HepG2 (cell line): ENCODE measurements around the gene PCSK6. TPM values are rescaled to one million over a fixed set of nuclear protein-coding genes. Genes with fewer than 3 reads are reported as not detected.

ENCODE experiments used
- AGO1 ChIP-seq: fragments of 200-400 bp; formaldehyde crosslinking; IDR thresholded peaks from 2 replicates; pipeline ENCODE4 v1.6.1; 2017; ENCODE audit warnings: mild to moderate bottlenecking, low read depth, low read length, moderate library complexity; ENCODE audit not compliant: poor library complexity, severe bottlenecking
- ARNTL ChIP-seq: sonication (generic); formaldehyde crosslinking; IDR thresholded peaks from 2 replicates; pipeline ENCODE4 v1.4.0; 2020; ENCODE audit warnings: mild to moderate bottlenecking, missing genetic modification reagents
- MIER3 ChIP-seq: IDR thresholded peaks from 2 replicates; pipeline ENCODE4 v1.6.1; 2016; ENCODE audit warnings: missing compliant biosample characterization, borderline replicate concordance
- NFKBIZ ChIP-seq: IDR thresholded peaks from 2 replicates; pipeline ENCODE4 v1.6.1; 2018; ENCODE audit warnings: missing genetic modification reagents, missing compliant biosample characterization
- NFRKB ChIP-seq: fragments of 450-650 bp; IDR thresholded peaks from 2 replicates; pipeline ENCODE4 v1.6.1; 2017
- NR1H2 ChIP-seq: sonication (generic); formaldehyde crosslinking; IDR thresholded peaks from 2 replicates; pipeline ENCODE4 v1.8.1; 2022; ENCODE audit warnings: low read depth, missing genetic modification reagents, borderline replicate concordance
- NR3C1 ChIP-seq: sonication (generic); formaldehyde crosslinking; IDR thresholded peaks from 2 replicates; pipeline ENCODE4 v1.4.0; 2020; ENCODE audit warnings: missing genetic modification reagents
- PITX1 ChIP-seq: sonication (generic); formaldehyde crosslinking; IDR thresholded peaks from 2 replicates; pipeline ENCODE4 v1.5.1; 2020; ENCODE audit warnings: mild to moderate bottlenecking, missing genetic modification reagents
- PLRG1 ChIP-seq: fragments of 450-650 bp; conservative IDR thresholded peaks from 2 replicates; pipeline ENCODE4 v1.6.1; 2016
- RXRB ChIP-seq: IDR thresholded peaks from 2 replicates; pipeline ENCODE4 v1.6.1; 2016; ENCODE audit warnings: borderline replicate concordance, missing genetic modification reagents, missing compliant biosample characterization
- SMC3 ChIP-seq: IDR thresholded peaks from 2 replicates; pipeline ENCODE4 v1.6.1; 2011; ENCODE audit warnings: low read length, improper control_type of control experiment
- SOX5 ChIP-seq: IDR thresholded peaks from 2 replicates; pipeline ENCODE4 v1.6.1; 2016; ENCODE audit warnings: borderline replicate concordance
- TARDBP ChIP-seq: sonication (generic); formaldehyde crosslinking; IDR thresholded peaks from 2 replicates; pipeline ENCODE4 v1.8.0; 2022; ENCODE audit warnings: mild to moderate bottlenecking, missing genetic modification reagents
- ZNF577 ChIP-seq: sonication (generic); formaldehyde crosslinking; IDR thresholded peaks from 2 replicates; pipeline ENCODE4 v1.4.0; 2020; ENCODE audit warnings: mild to moderate bottlenecking, low read depth, missing genetic modification reagents, borderline replicate concordance
- ZNF672 ChIP-seq: sonication (generic); formaldehyde crosslinking; IDR thresholded peaks from 2 replicates; pipeline ENCODE4 v1.8.1; 2022; ENCODE audit warnings: missing genetic modification reagents
- ZNF766 ChIP-seq: sonication (generic); formaldehyde crosslinking; IDR thresholded peaks from 2 replicates; pipeline ENCODE4 v1.5.0; 2020; ENCODE audit warnings: missing genetic modification reagents, borderline replicate concordance
- polyA plus RNA-seq, 8 experiments: library from polyadenylated mRNA; depleted of rRNA in 3 of 8; stranded (reverse) in 7 of 8; unstranded in 1 of 8; fragments of >200 nt; fragmentation: Illumina TruSeq in 4 of 8; extraction: Trizol in 4 of 8; gene quantifications; 2 replicates each; pipeline versions ENCODE4 v1.2.1 to v1.2.3, GENCODE V29; 2011 to 2016; ENCODE audit warnings: low read depth in 4 of 8, missing spikeins in 1 of 8, mixed read lengths in 1 of 8; ENCODE audit not compliant: insufficient read depth in 1 of 8
- total RNA-seq, 5 experiments: library from RNA; depleted of rRNA; stranded (reverse); fragments of >200 nt; fragmentation: Illumina TruSeq; extraction: Trizol; gene quantifications; 2 replicates each; pipeline ENCODE4 v1.2.3, GENCODE V29; 2016; ENCODE audit warnings: low read depth in 1 of 5
- TF ChIP-seq, protein P1 (sequence below): IDR thresholded peaks from 2 replicates; pipeline ENCODE4 v1.6.1; 2016; ENCODE audit warnings: low read depth, missing genetic modification reagents, missing compliant biosample characterization
- TF ChIP-seq, protein P2 (sequence below): sonication (generic); formaldehyde crosslinking; IDR thresholded peaks from 2 replicates; pipeline ENCODE4 v1.4.0; 2020; ENCODE audit warnings: missing genetic modification reagents
- TF ChIP-seq, protein P3 (sequence below): sonication (generic); formaldehyde crosslinking; IDR thresholded peaks from 2 replicates; pipeline ENCODE4 v1.8.0; 2022; ENCODE audit warnings: mild to moderate bottlenecking, missing genetic modification reagents; ENCODE audit not compliant: insufficient replicate concordance
- TF ChIP-seq, protein P4 (sequence below): sonication (generic); formaldehyde crosslinking; IDR thresholded peaks from 2 replicates; pipeline ENCODE4 v1.8.1; 2023; ENCODE audit warnings: mild to moderate bottlenecking, missing genetic modification reagents

The PCSK6 gene
- total and polyA plus RNA-seq, 2 of the 13 experiments (the other 11 are each of a cell fraction or from before 2014, with no cell fraction given), result 56.5 to 155 TPM

DNA sequence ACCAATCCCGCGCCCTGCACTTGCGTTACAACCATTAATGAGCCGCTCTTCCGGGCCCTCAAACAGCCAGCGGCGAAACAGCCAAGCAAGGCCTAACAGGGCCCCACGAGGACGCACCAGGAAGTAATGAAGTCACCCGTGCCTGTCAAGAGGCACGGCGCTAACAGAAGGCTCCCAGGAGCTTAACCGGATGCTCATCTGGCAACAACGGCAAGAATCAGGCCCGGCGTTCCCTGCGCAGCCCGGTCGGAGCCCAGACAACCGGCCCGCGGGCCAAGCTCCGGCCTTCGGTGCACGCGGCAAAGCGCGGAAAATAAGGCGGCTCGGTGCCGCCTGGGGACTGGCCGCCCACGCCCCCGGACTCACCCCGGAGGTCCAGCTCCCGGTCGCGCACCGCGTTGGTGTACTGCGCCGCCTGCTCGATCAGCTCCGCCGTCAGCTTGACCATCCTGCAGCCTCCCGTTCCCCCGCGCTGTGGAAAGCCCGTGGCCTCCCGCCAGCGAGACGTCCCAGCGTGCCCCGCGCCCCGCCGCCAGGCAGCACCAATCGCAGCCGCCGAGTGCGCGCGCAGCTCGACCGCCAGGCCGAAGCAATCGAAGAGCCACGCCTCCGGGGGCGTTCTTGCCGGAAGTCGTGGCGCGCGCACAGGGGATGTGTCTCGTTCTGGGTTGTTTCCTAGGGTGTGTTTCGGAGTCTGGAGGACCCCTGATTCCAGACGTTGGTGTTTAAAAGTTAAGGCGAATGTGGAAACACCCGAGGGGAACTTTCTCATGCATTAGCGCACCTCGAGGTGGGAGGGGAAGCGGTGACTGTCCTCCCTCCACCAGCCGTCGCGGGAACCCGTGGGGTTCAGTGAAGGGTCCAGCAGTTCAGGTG is 194.5 kb downstream of the PCSK6 start, which contains the start of gene SNRPA1 (continued):
- TF ChIP-seq, protein P1, sequence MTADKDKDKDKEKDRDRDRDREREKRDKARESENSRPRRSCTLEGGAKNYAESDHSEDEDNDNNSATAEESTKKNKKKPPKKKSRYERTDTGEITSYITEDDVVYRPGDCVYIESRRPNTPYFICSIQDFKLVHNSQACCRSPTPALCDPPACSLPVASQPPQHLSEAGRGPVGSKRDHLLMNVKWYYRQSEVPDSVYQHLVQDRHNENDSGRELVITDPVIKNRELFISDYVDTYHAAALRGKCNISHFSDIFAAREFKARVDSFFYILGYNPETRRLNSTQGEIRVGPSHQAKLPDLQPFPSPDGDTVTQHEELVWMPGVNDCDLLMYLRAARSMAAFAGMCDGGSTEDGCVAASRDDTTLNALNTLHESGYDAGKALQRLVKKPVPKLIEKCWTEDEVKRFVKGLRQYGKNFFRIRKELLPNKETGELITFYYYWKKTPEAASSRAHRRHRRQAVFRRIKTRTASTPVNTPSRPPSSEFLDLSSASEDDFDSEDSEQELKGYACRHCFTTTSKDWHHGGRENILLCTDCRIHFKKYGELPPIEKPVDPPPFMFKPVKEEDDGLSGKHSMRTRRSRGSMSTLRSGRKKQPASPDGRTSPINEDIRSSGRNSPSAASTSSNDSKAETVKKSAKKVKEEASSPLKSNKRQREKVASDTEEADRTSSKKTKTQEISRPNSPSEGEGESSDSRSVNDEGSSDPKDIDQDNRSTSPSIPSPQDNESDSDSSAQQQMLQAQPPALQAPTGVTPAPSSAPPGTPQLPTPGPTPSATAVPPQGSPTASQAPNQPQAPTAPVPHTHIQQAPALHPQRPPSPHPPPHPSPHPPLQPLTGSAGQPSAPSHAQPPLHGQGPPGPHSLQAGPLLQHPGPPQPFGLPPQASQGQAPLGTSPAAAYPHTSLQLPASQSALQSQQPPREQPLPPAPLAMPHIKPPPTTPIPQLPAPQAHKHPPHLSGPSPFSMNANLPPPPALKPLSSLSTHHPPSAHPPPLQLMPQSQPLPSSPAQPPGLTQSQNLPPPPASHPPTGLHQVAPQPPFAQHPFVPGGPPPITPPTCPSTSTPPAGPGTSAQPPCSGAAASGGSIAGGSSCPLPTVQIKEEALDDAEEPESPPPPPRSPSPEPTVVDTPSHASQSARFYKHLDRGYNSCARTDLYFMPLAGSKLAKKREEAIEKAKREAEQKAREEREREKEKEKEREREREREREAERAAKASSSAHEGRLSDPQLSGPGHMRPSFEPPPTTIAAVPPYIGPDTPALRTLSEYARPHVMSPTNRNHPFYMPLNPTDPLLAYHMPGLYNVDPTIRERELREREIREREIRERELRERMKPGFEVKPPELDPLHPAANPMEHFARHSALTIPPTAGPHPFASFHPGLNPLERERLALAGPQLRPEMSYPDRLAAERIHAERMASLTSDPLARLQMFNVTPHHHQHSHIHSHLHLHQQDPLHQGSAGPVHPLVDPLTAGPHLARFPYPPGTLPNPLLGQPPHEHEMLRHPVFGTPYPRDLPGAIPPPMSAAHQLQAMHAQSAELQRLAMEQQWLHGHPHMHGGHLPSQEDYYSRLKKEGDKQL (CRISPR knock-in tag), result peak; percentile 66; the same call in 1 of the 2 replicates
- no peak for TF ChIP-seq ZNF577 (CRISPR knock-in tag)
- TF ChIP-seq, protein P2, sequence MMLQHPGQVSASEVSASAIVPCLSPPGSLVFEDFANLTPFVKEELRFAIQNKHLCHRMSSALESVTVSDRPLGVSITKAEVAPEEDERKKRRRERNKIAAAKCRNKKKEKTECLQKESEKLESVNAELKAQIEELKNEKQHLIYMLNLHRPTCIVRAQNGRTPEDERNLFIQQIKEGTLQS (CRISPR knock-in tag), result 0 out of 2 replicates have a peak, but pooled peaks have one; percentile 6
- TF ChIP-seq ARNTL (CRISPR knock-in tag), result peak; percentile 77; the same call in 1 of the 2 replicates
- TF ChIP-seq TARDBP (CRISPR knock-in tag), result peak; percentile 95
- peak; percentile 48; the same call in 1 of the 2 replicates for TF ChIP-seq SOX5 (CRISPR knock-in tag)
- peak; percentile 70; the same call in 1 of the 2 replicates for TF ChIP-seq ZNF766 (CRISPR knock-in tag)
- TF ChIP-seq, protein P3, sequence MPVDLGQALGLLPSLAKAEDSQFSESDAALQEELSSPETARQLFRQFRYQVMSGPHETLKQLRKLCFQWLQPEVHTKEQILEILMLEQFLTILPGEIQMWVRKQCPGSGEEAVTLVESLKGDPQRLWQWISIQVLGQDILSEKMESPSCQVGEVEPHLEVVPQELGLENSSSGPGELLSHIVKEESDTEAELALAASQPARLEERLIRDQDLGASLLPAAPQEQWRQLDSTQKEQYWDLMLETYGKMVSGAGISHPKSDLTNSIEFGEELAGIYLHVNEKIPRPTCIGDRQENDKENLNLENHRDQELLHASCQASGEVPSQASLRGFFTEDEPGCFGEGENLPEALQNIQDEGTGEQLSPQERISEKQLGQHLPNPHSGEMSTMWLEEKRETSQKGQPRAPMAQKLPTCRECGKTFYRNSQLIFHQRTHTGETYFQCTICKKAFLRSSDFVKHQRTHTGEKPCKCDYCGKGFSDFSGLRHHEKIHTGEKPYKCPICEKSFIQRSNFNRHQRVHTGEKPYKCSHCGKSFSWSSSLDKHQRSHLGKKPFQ (CRISPR knock-in tag), result peak; percentile 47
- no peak for TF ChIP-seq PLRG1
- TF ChIP-seq RXRB (CRISPR knock-in tag), result peak; percentile 74
- peak; percentile 83; the same call in 1 of the 2 replicates for TF ChIP-seq NR1H2
- TF ChIP-seq NFKBIZ (CRISPR knock-in tag), result peak; percentile 84; the same call in 1 of the 2 replicates
- TF ChIP-seq, protein P4, sequence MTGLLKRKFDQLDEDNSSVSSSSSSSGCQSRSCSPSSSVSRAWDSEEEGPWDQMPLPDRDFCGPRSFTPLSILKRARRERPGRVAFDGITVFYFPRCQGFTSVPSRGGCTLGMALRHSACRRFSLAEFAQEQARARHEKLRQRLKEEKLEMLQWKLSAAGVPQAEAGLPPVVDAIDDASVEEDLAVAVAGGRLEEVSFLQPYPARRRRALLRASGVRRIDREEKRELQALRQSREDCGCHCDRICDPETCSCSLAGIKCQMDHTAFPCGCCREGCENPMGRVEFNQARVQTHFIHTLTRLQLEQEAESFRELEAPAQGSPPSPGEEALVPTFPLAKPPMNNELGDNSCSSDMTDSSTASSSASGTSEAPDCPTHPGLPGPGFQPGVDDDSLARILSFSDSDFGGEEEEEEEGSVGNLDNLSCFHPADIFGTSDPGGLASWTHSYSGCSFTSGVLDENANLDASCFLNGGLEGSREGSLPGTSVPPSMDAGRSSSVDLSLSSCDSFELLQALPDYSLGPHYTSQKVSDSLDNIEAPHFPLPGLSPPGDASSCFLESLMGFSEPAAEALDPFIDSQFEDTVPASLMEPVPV (CRISPR knock-in tag), result peak; percentile 57; the same call in 1 of the 2 replicates
- TF ChIP-seq NR3C1 (CRISPR knock-in tag), result no peak
- TF ChIP-seq NFRKB, result no peak
- TF ChIP-seq MIER3 (CRISPR knock-in tag), result no peak
- TF ChIP-seq PITX1, result peak; percentile 28; the same call in 1 of the 2 replicates
- no peak for TF ChIP-seq SMC3
- TF ChIP-seq ZNF672 (CRISPR knock-in tag), result 0 out of 2 replicates have a peak, but pooled peaks have one; percentile 72
- peak; percentile 88 for TF ChIP-seq AGO1
